COLO668 (cell line): ENCODE data around the gene PIGH.
"Not testable (repeated sequence)": the region's sequence is repeated elsewhere in the genome, so short reads cannot be mapped to it uniquely, and the experiment has no call there.

Source experiments
- DNase-seq: peaks from one replicate; lab custom pipeline; 2025; ENCODE audit not compliant: unreplicated experiment; lab: John Stamatoyannopoulos, UW

PIGH gene

DNA sequence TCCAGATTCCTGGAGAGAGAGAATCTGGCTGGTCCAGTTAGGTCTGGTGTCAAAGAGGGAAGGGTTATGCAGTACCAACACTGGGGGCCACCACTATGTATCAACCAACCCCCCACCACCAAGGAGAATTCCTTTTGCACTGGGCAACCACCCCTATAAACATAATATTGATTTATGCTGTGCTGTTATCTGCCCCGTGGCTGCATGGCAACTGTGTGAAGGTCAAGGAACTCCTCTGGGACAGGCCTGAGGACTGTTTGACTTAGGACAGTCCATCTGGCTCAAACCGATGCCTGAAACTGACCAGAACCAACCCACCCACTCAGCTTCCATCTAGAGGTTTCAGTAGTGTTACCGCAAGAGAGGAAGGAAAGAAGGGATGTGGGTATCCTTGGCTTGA is 46.5 kb downstream of the PIGH start:
- no peak for DNase-seq

GRCh38 chr14:67551940-67552339 is 48.1 kb downstream of the PIGH start:
- DNase-seq = no peak

- DNase-seq = no peak
Observed at GRCh38 chr14:67551123-67551522, 48.9 kb downstream of the PIGH start.

GRCh38 chr14:67549734-67550133 is 50.3 kb downstream of the PIGH start:
- DNase-seq = no peak

DNA sequence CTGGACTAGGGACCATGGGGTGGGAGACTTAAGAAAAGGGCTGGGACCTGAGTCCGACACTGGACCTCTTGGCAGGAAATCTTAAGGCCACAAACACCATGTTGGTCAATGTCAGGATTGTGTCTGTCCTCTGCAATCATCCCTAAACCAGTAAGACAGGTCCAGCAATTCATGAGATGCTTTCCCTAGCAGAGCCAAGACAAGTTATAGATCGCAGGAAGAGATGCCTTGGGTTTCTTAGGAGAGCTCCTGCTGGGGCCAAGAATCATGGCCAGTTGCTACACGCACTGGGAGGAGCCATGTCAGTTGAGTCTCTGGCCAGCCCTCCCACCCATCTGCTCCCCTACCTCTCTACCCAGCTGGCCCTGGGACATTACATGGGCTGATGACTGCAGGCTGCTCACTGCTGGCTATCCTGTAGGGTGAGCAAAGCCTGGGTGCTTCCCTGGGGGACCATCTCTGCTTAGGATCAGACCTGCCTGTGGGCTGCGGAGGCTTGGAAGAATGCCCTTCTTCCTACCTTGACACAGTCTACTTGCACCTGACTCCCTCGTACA is 52.8 kb downstream of the PIGH start:
- no peak for DNase-seq

DNA sequence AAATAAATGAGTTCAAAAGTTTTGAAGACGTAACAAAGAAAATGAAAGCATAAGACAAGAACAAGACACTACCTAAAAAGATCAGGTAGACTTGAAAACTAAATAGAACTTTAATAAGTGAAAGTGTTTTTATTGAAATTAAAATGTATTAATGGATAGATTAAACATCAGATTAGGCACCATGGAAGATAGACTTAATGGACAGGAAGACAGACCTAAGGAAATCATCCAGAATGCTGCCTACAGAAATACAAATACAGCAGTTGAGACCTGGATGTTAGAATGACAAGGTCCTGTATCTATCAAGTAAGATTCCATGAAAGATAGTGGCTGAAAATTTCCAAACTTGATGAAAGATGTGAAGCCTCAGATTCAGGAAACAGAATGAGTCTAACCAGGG is 55.5 kb downstream of the PIGH start:
- no peak for DNase-seq

DNA sequence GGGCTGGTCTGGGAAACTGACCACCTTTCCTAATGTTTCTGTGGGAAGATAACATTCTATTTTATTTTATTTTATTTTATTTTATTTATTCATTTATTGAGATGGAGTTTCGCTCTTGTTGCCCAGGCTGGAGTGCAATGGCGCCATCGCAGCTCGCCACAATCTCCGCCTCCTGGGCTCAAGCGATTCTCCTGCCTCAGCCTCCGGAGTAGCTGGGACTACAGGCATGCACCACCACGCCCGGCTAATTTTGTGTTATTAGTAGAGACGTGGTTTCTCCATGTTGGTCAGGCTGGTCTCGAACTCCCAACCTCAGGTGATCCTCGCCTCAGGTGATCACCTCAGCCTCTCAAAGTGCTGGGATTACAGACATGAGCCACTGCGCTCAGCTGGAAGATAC is 57.4 kb downstream of the PIGH start:
- not testable (repeated sequence) for DNase-seq

DNA sequence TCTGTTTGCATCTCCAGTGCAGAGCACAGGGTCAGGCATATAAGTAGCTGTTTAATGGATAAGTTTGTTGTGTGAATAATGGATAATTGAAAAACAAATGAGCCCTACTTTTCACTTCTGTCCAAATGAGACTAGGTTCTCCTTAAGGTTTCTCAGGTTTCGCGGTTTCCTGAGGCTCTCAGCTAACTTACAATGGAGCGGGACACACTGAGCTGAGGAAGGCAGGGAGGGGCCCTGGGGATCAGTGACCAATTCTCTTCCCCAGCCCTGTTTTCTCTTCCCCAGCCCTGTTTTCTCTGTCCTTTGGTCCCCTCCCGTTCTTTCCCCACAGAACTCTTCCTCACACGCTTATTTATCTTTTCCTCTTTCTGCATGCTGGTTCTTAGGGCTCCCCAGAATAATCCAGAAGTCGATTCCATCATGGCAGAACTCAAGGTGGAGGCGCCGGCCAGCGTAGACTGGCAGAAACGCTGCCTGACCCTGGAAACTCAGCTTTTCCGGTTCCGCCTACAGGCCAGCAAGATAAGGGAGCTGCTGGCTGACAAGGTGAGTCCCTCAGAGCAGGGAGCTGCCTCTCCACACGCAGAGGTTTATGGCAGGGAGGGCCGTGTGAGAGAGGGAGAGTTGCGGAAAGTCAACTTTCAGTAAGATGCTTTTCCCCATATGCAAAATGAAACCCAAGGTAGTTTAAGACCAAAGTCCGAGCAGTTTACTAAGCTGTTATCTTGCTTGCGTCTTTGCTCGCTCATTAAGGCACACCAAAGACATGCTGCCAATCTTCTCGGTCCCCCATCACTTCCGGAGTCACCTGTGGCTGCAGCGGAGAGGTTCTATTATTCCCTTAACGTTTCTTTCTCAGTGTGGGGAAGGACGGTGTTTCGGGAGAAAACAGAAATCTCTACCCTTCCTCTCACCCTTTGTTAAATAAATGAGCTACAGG is 58.4 kb downstream of the PIGH start:
- no peak for DNase-seq
